Left cardiac atrium (tissue), 4 donors: Measurements from ENCODE around the gene KRT81. TPM values are rescaled to one million over a fixed set of nuclear protein-coding genes. Genes with fewer than 3 reads are reported as not detected.
"Not testable (repeated sequence)": the region's sequence is repeated elsewhere in the genome, so short reads cannot be mapped to it uniquely, and the experiment has no call there.

ENCODE experiments used
- ATAC-seq, 2 donors: fragments of 200-7000 bp; cut with Tn5 transposase; one replicate each; pipeline ENCODE4 v1.9.1; 2020; ENCODE audit warnings: mild to moderate bottlenecking in 2 of 2, moderate library complexity in 2 of 2
- DNase-seq: peaks from one replicate; pipeline ENCODE4 v3.0.0-alpha.2; 2020
- intact Hi-C, 2 donors: fragments of 100-400 bp; cut with DNase I; formaldehyde crosslinking; loops; one replicate each; pipeline versions ENCODE4 v1.14.1 to v1.15.1; 2022 to 2023
- total RNA-seq, 2 donors: library from RNA; stranded (reverse); fragmentation: NEBNext Ultra II Directional; extraction: Animal tissue kit (Norgen Biotek cat#: 25700); gene quantifications; one replicate each; pipeline ENCODE4 v1.2.1, GENCODE V29; 2021
- donor health status: DM: no; HTN: yes; CAD: no.
- donor health status: DM: no; HTN: yes; CAD: no; lungs with severe emphysema.
- donor health status: DM: yes; HTN: yes; CAD: no.
- donor health status: Dilated cardiomyopathy.

Gene KRT81
- total RNA-seq, 2 donors from 2014 or later: not detected

GRCh38 chr12:52320784-52321400, 29.6 kb upstream of the KRT81 start, which contains the start of gene KRT83:
Gene KRT83 (minus strand): TSS chr12:52321398. CDS start chr12:52321335, 63 bp downstream.
- intact Hi-C loops: loop anchor here in 1 of 2 donors (10.0 kb wide), 1 partner anchor 166 kb away; no protein-coding TSS in a partner anchor
- ATAC-seq (no peak), DNase-seq (no peak)

- DNase-seq: no peak
- intact Hi-C loops: no loop called here
Measured at GRCh38 chr12:52319097-52319496, 27.8 kb upstream of the KRT81 start.

GRCh38 chr12:52318241-52318990, 27.1 kb upstream of the KRT81 start:
- intact Hi-C loops: no loop called here
- DNase-seq (no peak), ATAC-seq (no peak)

More at GRCh38 chr12:52319097-52319496, 27.8 kb upstream of the KRT81 start:
- ATAC-seq: no peak

- intact Hi-C loops: no loop called here
- no peak for DNase-seq
- no peak for ATAC-seq
Measured at GRCh38 chr12:52317468-52318052, 26.2 kb upstream of the KRT81 start.

GRCh38 chr12:52316701-52317100, 25.4 kb upstream of the KRT81 start:
- ATAC-seq: no peak
- intact Hi-C loops: no loop called here
- DNase-seq: no peak

- intact Hi-C loops: no loop called here
- DNase-seq: no peak
- ATAC-seq: no peak
Measured at GRCh38 chr12:52316290-52316689, 25.0 kb upstream of the KRT81 start.

GRCh38 chr12:52315721-52316120, 24.4 kb upstream of the KRT81 start:
- intact Hi-C loops, ATAC-seq: not testable (repeated sequence)

GRCh38 chr12:52314511-52314910, 23.2 kb upstream of the KRT81 start:
- intact Hi-C loops: no loop called here
- no peak for ATAC-seq
- DNase-seq: no peak

More at GRCh38 chr12:52315721-52316120, 24.4 kb upstream of the KRT81 start:
- not testable (repeated sequence) for DNase-seq

GRCh38 chr12:52313926-52314325, 22.6 kb upstream of the KRT81 start:
- DNase-seq (no peak), ATAC-seq (no peak)
- intact Hi-C loops: no loop called here

GRCh38 chr12:52313461-52313860, 22.1 kb upstream of the KRT81 start:
- intact Hi-C loops: no loop called here
- ATAC-seq (no peak), DNase-seq (no peak)

GRCh38 chr12:52312086-52312485, 20.8 kb upstream of the KRT81 start:
- DNase-seq (no peak), ATAC-seq (no peak)
- intact Hi-C loops: no loop called here

- intact Hi-C loops: no loop called here
- ATAC-seq (peak; percentile 35 to 52), DNase-seq (no peak)
Measured at GRCh38 chr12:52311285-52311648, 19.9 kb upstream of the KRT81 start.

- ATAC-seq (peak in 1 of 2 donors; percentile 10), DNase-seq (no peak)
- intact Hi-C loops: no loop called here
Measured at GRCh38 chr12:52310622-52311284, 19.4 kb upstream of the KRT81 start.

GRCh38 chr12:52308806-52309425, 17.6 kb upstream of the KRT81 start:
- DNase-seq: no peak
- ATAC-seq: no peak
- intact Hi-C loops: no loop called here

- intact Hi-C loops: no loop called here
- DNase-seq (peak; percentile 56), ATAC-seq (peak; percentile 84 to 93)
Measured at GRCh38 chr12:52307836-52308805, 16.8 kb upstream of the KRT81 start.

GRCh38 chr12:52306731-52307130, 15.4 kb upstream of the KRT81 start:
- intact Hi-C loops: no loop called here
- no peak for DNase-seq
- no peak for ATAC-seq

GRCh38 chr12:52305921-52306705, 14.8 kb upstream of the KRT81 start:
- no peak for ATAC-seq
- intact Hi-C loops: no loop called here
- DNase-seq: no peak
